ENCODE measurements around the gene CILP2.
A peak's percentile ranks its signal among the peaks of the same experiment; 100 is the strongest.

Gene CILP2, protein sequence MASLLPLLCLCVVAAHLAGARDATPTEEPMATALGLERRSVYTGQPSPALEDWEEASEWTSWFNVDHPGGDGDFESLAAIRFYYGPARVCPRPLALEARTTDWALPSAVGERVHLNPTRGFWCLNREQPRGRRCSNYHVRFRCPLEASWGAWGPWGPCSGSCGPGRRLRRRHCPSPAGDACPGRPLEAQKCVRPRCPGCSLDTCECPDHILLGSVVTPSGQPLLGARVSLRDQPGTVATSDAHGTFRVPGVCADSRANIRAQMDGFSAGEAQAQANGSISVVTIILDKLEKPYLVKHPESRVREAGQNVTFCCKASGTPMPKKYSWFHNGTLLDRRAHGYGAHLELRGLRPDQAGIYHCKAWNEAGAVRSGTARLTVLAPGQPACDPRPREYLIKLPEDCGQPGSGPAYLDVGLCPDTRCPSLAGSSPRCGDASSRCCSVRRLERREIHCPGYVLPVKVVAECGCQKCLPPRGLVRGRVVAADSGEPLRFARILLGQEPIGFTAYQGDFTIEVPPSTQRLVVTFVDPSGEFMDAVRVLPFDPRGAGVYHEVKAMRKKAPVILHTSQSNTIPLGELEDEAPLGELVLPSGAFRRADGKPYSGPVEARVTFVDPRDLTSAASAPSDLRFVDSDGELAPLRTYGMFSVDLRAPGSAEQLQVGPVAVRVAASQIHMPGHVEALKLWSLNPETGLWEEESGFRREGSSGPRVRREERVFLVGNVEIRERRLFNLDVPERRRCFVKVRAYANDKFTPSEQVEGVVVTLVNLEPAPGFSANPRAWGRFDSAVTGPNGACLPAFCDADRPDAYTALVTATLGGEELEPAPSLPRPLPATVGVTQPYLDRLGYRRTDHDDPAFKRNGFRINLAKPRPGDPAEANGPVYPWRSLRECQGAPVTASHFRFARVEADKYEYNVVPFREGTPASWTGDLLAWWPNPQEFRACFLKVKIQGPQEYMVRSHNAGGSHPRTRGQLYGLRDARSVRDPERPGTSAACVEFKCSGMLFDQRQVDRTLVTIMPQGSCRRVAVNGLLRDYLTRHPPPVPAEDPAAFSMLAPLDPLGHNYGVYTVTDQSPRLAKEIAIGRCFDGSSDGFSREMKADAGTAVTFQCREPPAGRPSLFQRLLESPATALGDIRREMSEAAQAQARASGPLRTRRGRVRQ

DNA sequence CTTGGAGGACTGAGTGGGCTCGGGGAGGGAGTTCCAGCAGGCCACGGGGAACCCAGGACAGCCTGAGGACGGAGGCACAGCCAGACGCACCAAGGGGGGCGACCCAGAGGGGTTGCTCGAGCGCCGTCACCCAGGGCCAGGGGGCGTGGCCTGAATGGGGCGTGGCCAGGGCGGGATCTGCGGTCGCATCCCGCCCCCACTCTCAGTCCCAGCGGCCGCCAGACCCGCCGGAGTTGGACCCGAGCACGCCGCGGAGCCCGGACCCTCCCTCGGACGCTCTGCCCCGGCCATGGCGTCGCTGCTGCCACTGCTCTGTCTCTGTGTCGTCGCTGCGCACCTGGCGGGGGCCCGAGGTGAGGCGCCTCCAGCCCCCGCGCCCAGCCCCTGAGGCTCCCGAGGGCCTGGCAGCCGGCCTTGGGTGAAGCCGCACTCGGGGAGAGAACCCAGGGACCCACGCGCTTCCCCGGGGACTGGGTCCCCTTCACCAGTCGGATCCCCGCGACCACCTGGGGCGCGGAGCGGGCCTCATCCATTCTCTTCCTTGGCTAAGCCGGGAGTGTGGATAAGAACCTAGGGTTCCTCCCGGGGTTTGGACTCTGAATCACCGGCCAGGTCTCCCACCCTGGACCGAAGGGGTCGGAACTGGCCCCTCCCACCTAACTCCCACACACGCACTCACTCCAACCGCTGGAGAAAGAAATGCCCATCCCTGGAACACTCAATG, at the start of gene CILP2:
Gene CILP2 (plus strand): TSS at position 205 of the 724 bp plus-strand sequence. CDS start 85 bp downstream, at position 290.
- no peak for DNase-seq (ENCODE audit: low read depth)

DNA sequence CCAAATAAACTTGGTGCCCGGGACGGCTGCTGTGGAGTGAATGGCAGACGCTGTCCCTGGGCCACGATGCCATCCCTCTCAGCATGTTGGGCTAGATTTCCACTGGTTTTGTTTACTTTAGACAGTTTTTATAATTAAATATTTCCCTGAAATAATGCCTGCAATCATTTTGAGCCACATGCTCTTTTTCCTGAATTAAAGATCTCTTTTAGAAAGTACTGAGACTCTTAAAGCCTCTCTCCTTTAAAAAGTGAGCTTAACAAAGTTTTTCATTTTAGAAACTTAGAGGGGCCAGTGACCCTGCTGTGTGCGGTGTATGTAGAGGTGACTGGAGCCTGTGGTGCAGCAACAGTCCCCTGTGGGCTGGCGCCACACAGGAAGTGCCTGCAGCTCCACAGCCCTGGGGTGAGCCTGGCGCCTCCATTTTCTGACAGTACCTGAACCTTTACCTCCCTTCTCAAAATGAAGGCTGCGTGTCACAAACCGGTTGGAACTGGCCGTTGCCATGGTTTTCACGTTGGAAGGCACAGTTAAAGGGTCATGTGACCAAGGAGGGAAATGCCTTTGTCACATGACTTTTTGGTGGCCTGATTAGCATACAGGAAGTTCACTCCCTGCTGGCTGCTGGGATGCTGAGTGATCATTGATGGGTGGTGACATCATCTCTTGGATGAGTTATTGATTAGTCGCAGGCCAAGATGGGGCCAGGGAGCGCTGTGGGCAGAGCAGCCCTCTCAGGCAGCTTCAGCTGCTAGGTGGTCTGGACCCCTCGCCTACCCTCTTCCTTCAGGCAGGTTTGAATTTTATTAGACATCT, 49.0 kb upstream of the CILP2 start:
- DNase-seq (ENCODE audit: low read depth) = peak; percentile 47

DNA sequence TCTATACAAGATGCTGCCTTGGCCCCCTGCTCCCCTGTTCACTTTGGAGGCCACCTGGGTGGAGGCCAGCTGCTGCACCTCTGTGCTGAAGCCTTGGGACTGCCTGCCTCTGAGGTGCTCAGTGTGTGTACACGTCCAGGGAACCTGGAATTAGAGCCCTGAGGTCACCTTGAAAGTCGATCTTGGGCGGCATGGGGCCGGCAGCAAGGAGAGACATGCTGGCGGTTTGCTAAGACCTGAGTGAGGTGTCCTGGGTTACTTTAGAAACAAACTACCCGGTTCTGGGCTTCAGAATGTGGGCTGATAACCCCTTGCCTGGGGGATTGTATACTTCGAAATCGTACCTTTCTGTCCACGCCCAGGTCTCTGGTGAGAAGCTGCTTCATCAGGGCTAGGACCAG, 48.3 kb upstream of the CILP2 start:
- no peak for DNase-seq (ENCODE audit: low read depth)

DNA sequence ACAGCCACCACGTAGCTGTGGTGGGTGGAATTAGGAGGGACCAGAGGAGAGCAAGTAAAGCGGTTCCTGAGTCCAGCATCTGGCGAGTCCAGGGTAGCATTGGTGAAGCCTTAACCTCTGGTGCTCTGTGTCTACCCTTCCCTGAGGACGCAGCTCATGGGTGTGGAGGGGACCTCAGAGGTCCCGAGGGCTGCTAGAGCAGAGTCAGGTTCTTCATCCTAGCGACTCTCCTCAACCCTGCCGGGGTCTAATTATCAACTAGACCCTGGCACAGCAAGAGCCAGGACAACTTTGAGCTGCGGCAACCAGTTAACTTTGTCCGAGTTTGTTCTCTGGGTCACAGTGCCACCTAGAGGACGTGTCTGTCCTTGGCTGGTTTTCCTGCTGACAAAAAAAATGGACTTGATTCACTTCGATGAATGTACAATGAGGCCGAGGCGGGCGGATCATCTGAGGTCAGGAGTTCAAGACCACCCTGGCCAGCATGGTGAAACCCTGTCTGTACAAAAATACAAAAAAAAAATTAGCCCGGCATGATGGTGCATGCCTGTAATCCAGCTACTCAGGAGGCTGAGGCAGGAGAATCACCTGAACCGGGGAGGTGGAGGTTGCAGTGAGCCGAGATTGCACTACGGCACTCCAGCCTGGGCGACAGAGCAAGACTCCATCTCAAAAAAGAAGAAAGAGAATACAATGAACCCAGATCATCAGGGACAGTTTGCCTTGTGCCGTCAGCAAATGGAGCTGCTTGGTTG, 47.7 kb upstream of the CILP2 start:
- DNase-seq (ENCODE audit: low read depth) = peak; percentile 30

DNA sequence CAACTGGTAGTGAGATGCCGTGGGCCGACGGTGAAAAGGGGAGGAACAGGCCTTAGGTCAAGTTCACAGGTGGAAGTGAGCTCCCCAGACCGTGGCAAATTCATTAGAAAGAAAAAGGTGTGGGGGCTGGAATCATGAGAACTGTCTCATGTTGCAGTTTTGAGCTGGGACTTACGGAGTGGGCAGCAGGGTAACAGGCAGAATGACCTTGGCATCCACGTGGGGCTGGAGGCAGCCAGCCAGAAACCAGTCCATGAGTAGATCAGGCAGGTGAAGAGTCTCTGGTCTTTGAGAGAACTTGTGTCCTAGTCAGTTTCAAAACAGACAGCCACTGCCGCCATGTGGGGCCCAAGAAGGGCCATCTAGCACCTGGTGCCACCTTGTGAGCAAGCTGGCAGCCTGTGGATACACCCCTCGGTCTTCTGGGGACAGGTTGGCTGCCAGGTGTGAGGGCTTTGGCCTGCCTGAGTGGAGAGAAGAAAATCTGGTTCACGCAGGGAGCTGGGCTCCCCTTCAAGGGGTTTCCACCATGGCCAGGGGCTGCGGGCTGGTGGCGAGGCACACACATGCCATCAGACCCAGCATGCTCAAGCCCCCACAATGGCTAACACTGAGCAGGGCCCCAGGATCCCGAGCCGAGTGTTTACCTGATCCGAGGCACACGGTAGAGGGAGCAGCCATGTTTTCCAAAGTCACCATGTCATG, 46.6 kb upstream of the CILP2 start:
- DNase-seq (ENCODE audit: low read depth) = no peak

DNA sequence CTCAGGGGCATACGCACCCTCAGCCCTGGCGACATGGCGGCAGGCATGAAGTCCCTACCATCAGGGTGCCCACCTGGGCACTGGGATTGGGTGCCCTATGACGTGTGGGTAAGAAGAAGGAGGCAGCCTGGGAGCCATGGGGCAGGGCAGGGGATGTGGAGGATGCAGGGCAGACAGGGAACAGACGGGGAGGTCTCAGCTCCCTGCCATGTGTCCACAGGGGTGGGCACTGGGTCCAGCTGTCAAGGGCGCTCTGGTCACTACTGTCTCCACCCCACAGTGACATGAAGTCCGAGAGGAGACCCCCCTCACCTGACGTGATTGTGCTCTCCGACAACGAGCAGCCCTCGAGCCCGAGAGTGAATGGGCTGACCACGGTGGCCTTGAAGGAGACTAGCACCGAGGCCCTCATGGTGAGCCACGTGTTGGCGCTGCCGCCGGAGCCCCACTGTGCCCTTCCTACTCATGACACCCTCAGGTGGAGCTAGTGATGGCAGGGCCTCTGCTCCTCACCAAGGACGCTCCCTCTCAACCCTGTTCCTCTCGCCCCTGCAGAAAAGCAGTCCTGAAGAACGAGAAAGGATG, 45.9 kb upstream of the CILP2 start:
- DNase-seq (ENCODE audit: low read depth) = no peak

DNA sequence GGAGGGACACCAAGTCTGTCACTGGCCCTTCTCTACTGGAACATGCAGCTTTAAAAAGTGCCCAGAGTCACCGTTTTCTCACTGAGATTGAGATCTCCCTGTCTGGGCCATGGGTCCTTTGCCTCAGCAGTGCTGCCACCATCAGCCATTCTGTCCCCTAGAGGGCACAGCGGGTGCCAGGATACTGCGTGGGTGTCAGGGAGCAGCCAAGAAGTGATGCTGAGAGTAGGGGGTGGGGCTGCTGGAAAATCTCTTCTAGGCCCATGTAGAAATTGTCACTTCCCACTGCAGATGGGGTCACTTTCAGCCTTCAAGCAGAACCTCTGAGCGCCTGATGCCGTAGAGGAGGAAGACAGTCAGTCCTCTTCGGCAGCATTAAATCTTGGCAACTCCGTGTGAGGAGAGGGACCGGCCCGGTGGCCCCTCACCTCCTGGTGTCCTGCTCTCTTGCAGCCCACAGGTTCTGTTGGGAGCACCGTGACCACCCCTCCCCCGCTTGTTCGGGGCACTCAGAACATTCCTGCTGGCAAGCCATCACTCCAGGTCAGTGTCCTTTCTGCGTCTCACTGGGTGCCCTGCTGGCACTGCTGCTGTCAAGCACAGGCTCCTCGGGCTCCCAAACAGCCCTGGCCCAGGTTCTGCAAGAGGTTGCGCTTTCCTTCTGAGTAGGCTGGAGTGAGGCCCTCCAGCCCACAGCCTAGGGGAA, 44.1 kb upstream of the CILP2 start:
- no peak for DNase-seq (ENCODE audit: low read depth)

DNA sequence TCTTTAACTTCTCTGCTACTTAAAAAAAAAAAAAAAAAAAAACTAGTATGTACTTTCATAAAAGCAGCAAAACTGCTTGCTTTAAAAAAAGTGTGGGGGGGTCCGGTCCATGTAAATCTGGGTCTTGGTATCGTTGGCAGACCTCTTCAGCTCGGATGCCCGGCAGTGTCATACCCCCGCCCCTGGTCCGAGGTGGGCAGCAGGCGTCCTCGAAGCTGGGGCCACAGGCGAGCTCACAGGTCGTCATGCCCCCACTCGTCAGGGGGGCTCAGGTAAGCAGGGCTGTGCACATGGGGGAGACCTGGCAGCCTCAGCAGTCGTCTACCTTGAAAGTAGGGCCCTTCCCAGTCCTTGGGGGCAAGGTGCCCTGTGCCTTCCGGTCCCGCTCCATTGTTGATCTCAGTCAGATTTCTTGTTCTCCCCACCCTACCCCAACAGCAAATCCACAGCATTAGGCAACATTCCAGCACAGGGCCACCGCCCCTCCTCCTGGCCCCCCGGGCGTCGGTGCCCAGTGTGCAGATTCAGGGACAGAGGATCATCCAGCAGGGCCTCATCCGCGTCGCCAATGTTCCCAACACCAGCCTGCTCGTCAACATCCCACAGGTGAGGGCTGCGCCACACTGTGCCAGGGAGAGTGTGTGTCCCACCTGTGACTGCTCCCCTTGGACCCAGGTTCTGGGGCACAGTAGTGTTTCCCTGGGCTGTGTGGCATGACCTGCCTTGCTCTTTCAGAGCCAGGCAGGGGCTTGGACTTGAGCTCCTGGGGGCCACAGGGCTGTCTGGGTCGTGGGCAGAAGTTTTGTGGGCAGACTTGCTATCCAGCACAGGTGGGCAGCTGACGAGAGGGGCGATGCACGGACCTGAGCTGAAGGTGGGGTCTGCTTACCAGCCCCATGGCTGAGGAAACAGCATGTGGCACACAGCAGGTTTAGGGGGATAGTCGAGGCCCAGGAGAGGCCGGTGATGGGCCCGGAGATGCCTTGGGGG, 42.2 kb upstream of the CILP2 start:
- no peak for DNase-seq (ENCODE audit: low read depth)

DNA sequence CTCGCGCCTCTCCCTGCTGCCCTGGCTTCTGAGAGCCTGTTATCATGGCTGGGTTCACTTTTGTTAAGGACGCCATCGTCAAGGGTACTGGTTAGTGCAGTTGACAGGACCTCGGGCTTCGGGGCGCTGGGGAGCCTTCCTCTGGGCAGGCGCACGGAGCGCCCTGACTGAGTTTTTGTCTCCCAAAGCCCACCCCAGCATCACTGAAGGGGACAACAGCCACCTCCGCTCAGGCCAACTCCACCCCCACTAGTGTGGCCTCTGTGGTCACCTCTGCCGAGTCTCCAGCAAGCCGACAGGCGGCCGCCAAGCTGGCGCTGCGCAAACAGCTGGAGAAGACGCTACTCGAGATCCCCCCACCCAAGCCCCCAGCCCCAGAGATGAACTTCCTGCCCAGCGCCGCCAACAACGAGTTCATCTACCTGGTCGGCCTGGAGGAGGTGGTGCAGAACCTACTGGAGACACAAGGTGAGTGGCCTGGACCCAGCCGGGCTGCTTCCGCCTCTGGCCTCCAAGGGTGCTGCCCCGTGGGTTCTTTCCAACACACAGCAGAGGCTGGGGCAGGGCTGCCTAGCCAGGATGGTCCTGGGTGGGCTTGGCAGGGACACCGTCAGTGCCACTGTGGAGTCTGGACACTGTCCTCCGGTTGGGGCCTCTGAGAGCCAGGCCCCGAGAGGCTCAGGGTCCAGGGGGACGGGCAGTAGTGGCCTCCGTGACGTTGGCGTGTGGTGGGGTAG, 39.6 kb upstream of the CILP2 start:
- DNase-seq (ENCODE audit: low read depth) = no peak

DNA sequence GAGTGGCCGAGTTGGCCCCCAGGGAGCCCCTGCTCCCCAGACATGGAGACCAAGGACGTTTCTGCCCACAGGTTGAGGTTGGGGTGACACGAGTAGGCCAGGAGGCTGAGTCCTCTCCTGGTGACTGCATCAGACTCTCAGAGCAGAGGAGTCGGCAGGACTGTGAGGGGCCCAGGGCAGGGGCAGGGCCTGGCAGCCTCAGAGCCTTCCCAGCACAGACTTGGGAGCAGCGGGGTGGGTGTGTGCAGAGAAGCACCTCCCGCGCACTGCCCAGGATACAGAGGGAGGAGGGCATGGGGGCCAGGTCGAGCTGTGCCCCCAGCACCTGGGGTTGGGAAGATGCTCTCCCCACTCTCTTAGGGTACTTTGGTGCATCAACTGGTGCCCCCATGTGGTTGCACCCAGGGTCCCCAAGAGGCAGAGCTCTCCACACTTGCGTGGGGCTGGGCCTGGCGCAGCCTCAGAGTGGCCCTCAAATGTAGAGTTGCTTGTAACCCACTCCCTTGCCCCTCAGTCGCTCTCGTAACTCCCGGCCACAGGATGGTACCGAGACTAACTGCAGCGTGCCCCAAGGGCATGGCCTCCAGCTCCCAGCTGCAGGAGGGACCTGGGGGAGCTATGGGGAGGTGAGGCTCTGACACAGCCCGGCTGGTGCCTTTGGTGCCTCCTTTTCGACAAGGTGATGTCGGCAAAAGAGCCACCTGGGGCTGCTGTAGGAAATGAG, 38.6 kb upstream of the CILP2 start:
- no peak for DNase-seq (ENCODE audit: low read depth)

DNA sequence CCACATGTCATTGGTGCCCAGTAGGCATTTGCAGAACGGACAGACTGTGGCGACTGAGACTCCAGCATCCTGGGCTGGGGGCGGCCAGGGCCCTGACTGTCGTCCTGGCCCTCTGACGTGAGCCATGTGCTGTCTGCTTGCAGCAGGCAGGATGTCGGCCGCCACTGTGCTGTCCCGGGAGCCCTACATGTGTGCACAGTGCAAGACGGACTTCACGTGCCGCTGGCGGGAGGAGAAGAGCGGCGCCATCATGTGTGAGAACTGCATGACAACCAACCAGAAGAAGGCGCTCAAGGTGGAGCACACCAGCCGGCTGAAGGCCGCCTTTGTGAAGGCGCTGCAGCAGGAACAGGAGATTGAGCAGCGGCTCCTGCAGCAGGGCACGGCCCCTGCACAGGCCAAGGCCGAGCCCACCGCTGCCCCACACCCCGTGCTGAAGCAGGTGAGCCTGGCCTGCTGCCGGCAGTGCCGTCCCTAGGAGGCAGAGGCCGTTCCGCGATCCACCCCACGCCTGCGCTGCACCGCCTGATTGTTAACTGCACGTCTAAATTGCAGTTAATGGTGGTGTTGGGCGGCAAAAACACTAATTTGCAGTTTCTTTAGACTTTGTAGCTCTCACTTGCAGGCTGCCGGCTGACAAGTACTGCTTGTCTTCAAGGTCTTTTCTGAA, 37.0 kb upstream of the CILP2 start:
- no peak for DNase-seq (ENCODE audit: low read depth)

DNA sequence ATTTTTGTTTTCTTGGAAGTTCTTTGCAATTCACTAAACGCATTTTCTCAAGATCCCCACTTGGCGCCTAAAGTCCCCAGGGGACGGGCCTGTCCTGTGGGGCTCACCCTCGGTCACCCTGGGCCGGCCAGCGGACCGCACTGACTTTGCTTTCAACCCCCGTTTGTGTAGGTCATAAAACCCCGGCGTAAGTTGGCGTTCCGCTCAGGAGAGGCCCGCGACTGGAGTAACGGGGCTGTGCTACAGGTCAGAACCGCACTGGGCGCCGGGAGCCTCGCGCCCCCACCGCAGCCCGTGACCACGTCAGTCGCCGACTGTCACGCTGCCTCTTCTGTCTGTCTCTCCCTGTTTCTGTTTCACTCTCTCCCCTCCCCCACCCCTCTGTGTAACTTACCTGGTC, 36.3 kb upstream of the CILP2 start:
- DNase-seq (ENCODE audit: low read depth) = no peak

DNA sequence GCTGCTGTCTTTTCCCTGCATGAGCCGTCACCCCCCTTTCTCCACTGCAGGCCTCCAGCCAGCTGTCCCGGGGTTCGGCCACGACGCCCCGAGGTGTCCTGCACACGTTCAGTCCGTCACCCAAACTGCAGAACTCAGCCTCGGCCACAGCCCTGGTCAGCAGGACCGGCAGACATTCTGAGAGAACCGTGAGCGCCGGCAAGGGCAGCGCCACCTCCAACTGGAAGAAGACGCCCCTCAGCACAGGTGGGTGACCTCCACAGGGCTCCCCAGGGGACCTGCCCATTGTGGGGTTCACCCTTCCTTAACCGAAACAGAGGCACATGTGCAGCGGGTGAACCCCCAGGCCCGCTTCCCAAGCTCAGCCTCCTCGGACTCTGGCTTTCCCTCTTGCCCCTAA, 35.8 kb upstream of the CILP2 start:
- DNase-seq (ENCODE audit: low read depth) = no peak

DNA sequence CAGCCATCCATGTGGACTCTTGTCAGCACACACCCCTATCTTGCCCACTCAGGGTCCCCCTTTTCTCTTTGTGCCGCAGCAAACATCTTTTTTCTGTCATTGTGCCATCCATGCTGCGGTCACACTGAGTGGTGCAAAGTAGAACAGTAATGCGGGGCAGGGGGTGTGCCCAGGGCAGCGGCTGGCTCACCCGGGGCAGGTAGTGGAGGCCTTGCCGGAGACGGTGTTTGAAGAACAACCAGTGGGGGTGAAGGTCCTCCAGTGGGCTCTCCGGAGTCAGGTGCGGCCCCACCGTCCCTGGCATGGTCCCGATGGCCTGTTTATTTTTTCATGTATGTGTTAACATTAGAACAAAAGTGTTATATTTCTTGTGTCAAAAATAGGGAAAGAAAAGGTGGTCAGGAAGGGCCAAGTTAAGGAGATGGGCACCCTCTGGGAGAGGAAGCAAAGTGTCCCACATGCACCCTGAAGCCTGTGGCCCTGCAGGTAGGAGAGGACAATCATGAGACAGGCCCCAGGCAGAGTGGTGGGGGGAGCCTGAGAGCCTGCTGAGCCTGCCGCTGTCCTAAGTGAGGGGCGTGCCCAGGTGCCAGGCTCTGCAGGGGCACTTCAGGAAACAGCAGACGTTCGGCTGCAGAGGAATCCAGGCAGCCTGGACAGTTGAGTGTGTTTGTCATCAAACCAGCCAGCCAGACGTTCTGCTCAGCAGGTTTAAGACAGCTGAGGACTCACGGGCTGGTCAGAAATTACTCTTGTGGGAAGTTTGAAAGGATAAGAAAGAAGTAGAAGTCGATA, 35.1 kb upstream of the CILP2 start:
- DNase-seq (ENCODE audit: low read depth) = no peak
